Naive thymus-derived CD4-positive, alpha-beta T cell (primary cell): ENCODE results near the gene KRTAP12-2. TPM values are rescaled to one million over a fixed set of nuclear protein-coding genes. Genes with fewer than 3 reads are reported as not detected.

Source experiments
- ATAC-seq: fragments of 150-1000 bp; cut with Tn5 transposase; 2 replicates; pipeline ENCODE4 v1.10.0; 2021; ENCODE audit warnings: mild to moderate bottlenecking, moderate library complexity
- CTCF ChIA-PET: fragments of 350-600 bp; sonication (Branson Sonifier 250); formaldehyde crosslinking; loops from one replicate; lab custom pipeline; 2021; ENCODE audit warnings: antibody characterized with exemption; lab: Charles Lee
- POLR2A ChIA-PET: fragments of 350-600 bp; sonication (Branson Sonifier 250); formaldehyde crosslinking; loops from one replicate; lab custom pipeline; 2021; ENCODE audit warnings: antibody characterized with exemption, inconsistent platforms; lab: Charles Lee
- DNase-seq, 9 donors: peaks; one replicate each; pipeline versions ENCODE4 v3.0.0 to v3.0.0-alpha.2; 2020 to 2022; ENCODE audit warnings: mixed read lengths in 1 of 9
- H3K27ac ChIP-seq: one replicate; pipeline ENCODE4 v1.7.0; 2013; ENCODE audit warnings: mild to moderate bottlenecking, low read depth, low read length, moderate library complexity
- H3K27me3 ChIP-seq, 2 donors: one replicate each; pipeline ENCODE4 v1.7.0; 2013; ENCODE audit warnings: low read length in 2 of 2, mild to moderate bottlenecking in 2 of 2, moderate library complexity in 2 of 2; ENCODE audit not compliant: control insufficient read depth in 2 of 2, insufficient read depth in 2 of 2
- H3K36me3 ChIP-seq, 3 experiments: 1 replicate in 2 of 3; 2 replicates in 1 of 3; pipeline ENCODE4 v1.7.0; 2013; ENCODE audit warnings: low read length in 3 of 3, mild to moderate bottlenecking in 3 of 3, moderate library complexity in 1 of 3; ENCODE audit not compliant: insufficient read depth in 3 of 3, control insufficient read depth in 2 of 3
- H3K4me1 ChIP-seq, 2 donors: one replicate each; pipeline ENCODE4 v1.7.0; 2013; ENCODE audit warnings: low read length in 2 of 2, mild to moderate bottlenecking in 2 of 2, moderate library complexity in 1 of 2; ENCODE audit not compliant: control insufficient read depth in 2 of 2, insufficient read depth in 2 of 2
- H3K4me3 ChIP-seq: 2 replicates; pipeline ENCODE4 v1.7.0; 2013; ENCODE audit warnings: mild to moderate bottlenecking, low read length
- H3K9me3 ChIP-seq, 3 experiments: 1 replicate in 2 of 3; 2 replicates in 1 of 3; pipeline ENCODE4 v1.7.0; 2013; ENCODE audit warnings: low read length in 3 of 3; ENCODE audit not compliant: control insufficient read depth in 2 of 3
- H3K27ac Mint-ChIP-seq, 9 donors: one replicate each; pipeline ENCODE4 v1.8.0; 2020 to 2022; ENCODE audit warnings: mixed read lengths in 9 of 9, mild to moderate bottlenecking in 8 of 9, moderate library complexity in 5 of 9, inconsistent platforms in 2 of 9
- H3K27me3 Mint-ChIP-seq, 5 donors: one replicate each; pipeline ENCODE4 v1.8.0; 2021 to 2022; ENCODE audit warnings: mixed read lengths in 5 of 5, mild to moderate bottlenecking in 1 of 5
- H3K36me3 Mint-ChIP-seq, 5 donors: one replicate each; pipeline ENCODE4 v1.8.0; 2020 to 2022; ENCODE audit warnings: mixed read lengths in 5 of 5, mild to moderate bottlenecking in 3 of 5, inconsistent platforms in 1 of 5
- H3K4me1 Mint-ChIP-seq, 7 donors: one replicate each; pipeline ENCODE4 v1.8.0; 2020 to 2022; ENCODE audit warnings: mixed read lengths in 7 of 7, mild to moderate bottlenecking in 3 of 7, inconsistent platforms in 1 of 7
- H3K4me3 Mint-ChIP-seq, 10 donors: one replicate each; pipeline ENCODE4 v1.8.0; 2020 to 2022; ENCODE audit warnings: mild to moderate bottlenecking in 10 of 10, mixed read lengths in 10 of 10, moderate library complexity in 6 of 10, inconsistent platforms in 2 of 10
- H3K9me3 Mint-ChIP-seq, 11 donors: one replicate each; pipeline ENCODE4 v1.8.0; 2020 to 2022; ENCODE audit warnings: mixed read lengths in 11 of 11, mild to moderate bottlenecking in 4 of 11, inconsistent platforms in 1 of 11, moderate library complexity in 1 of 11
- intact Hi-C, 2 donors: fragments of 100-400 bp; cut with micrococcal nuclease; formaldehyde crosslinking; loops; one replicate each; pipeline ENCODE4 v1.15.1; 2023
- polyA plus RNA-seq, 2 donors: library from polyadenylated mRNA; unstranded; fragments of 300-500 nt; fragmentation: Illumina TruSeq; gene quantifications; one replicate each; pipeline ENCODE4 v1.2.3, GENCODE V29; 2021
- total RNA-seq, 6 experiments: library from RNA in 5 of 6; stranded (reverse) in 5 of 6; gene quantifications; 1 replicate in 5 of 6; 2 replicates in 1 of 6; pipeline ENCODE4 v1.2.3 and lab custom pipeline; 2021 to 2026

KRTAP12-2 gene
- total and polyA plus RNA-seq, 7 experiments from 2014 or later, result not detected

DNA sequence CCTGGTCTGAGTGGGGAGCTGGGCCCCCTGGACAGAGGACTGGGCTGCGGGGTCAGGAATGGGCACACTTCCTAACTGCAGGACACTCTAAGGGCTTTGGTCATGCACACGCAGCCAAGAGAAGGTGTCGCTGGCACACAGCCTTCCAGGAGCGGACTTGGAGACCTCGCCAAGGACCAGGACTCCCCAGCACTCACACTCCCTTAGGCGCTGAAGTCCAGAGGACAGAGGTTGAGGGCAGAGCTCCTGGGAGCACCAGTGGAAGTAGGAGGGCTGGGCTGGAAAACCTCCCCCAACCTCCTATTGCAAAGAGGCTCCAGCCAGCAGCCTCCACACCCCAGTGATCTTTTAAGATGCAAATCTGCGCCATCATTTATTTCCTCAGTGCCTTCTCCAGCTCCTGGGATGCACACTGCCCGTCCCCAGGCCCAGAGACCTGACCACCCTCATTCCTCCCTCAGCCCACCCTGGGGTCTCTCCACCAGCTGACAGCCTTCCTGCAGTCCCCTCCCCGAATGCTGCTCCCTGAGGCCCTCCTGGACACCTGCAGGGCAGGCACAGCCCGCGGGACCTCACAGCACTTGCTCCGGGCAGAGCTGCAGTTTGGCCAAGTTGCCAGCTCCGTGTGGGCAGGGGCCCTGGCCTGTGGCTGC is 41.6 kb upstream of the KRTAP12-2 start:
- H3K36me3 ChIP-seq, result peaks cover 0 to 3% (median 0%) of the 10 kb centered on the region in 3 experiments
- H3K4me3 ChIP-seq, result no peak overlapping the region
- peaks cover 6 to 44% (median 26%) of the 10 kb centered on the region in 7 donors for H3K4me1 Mint-ChIP-seq
- H3K9me3 Mint-ChIP-seq, result peaks cover 0 to 24% (median 14%) of the 10 kb centered on the region in 11 donors
- H3K9me3 ChIP-seq, result peaks cover 0 to 17% (median 4%) of the 10 kb centered on the region in 3 experiments
- ChIA-PET POLR2A (no interaction called here), CTCF (no interaction called here)
- intact Hi-C loops, result loop anchor here in 1 of 2 donors (2.0 kb wide), 1 partner anchor 16 kb away; no protein-coding TSS in a partner anchor
- ATAC-seq, result no peak
- H3K27me3 Mint-ChIP-seq, result peaks cover 63 to 90% (median 75%) of the 10 kb centered on the region in 5 donors
- peaks cover 8 to 37% of the 10 kb centered on the region in 2 donors for H3K27me3 ChIP-seq
- H3K4me3 Mint-ChIP-seq, result peak overlapping the region in 3 of 10 donors; percentile 55 to 79 (median 72)
- H3K27ac Mint-ChIP-seq, result no peak overlapping the region
- H3K27ac ChIP-seq, result no peak overlapping the region
- H3K4me1 ChIP-seq, result peaks cover 25 to 34% of the 10 kb centered on the region in 2 donors
- peaks cover 0 to 11% (median 3%) of the 10 kb centered on the region in 5 donors for H3K36me3 Mint-ChIP-seq
- DNase-seq, result no peak

DNA sequence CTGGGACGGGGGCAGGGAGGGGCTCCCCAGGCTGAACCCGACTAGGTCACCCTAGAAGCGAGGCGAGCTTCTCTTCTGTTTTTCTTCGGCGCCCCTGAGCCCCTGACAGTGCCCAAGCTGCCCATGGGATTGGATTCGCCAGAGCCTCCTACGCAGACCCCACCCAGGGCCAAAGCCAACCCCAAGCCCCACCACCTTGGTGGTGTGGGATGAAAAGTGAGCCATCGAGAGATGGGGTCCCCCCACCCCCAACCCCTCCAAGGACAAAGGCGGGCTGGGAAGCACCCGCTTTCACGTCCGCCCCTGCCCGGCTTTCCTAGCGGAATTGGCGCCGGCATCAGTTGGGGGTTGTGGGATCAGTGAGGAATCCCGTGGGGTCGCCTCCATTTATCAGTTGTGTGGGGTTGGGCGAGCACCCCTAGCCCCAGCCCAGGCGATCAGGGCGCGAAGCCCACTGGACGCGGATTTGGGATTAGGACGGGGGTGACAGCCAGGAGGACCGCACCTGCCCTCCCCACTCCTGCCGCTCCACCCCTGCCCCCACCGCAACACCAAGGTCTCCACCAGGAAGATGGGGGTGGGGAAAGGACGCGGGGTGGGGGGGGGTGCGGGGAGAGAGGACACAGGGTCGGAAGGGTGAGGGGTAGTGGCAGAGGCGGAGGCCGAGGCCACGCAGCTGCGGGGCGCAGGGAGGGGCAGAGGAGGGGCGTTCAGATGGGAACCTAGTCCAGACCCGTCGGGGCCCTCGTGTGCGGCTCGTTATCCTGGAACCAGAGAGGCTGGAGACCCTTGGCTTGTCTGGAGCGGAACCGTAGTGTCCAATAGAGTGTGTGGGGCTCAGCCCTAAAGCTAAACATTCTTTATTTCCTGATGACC is 40.2 kb upstream of the KRTAP12-2 start:
- Histone ChIP-seq H3K4me3 (no peak overlapping the region), H3K36me3 (peaks cover 0 to 3% (median 0%) of the 10 kb centered on the region in 3 experiments), H3K27ac (no peak overlapping the region), H3K4me1 (peaks cover 25 to 34% of the 10 kb centered on the region in 2 donors), H3K27me3 (peaks cover 8 to 27% of the 10 kb centered on the region in 2 donors), H3K9me3 (peaks cover 0 to 17% (median 4%) of the 10 kb centered on the region in 3 experiments)
- no peak for DNase-seq
- CTCF ChIA-PET, result no interaction called here
- Mint-ChIP-seq H3K36me3 (peaks cover 0 to 11% (median 3%) of the 10 kb centered on the region in 5 donors), H3K27ac (peak overlapping the region in 1 of 9 donors; percentile 43), H3K4me3 (peak overlapping the region in 6 of 10 donors; percentile 7 to 36 (median 20)), H3K9me3 (peaks cover 0 to 24% (median 14%) of the 10 kb centered on the region in 11 donors), H3K4me1 (peaks cover 6 to 42% (median 26%) of the 10 kb centered on the region in 7 donors), H3K27me3 (peaks cover 63 to 90% (median 76%) of the 10 kb centered on the region in 5 donors)
- POLR2A ChIA-PET, result interaction anchor here (0.6 kb wide), 1 partner anchor 138 kb away, joined by 3 read pairs; no protein-coding TSS in a partner anchor
- no peak for ATAC-seq
- intact Hi-C loops, result no loop called here

DNA sequence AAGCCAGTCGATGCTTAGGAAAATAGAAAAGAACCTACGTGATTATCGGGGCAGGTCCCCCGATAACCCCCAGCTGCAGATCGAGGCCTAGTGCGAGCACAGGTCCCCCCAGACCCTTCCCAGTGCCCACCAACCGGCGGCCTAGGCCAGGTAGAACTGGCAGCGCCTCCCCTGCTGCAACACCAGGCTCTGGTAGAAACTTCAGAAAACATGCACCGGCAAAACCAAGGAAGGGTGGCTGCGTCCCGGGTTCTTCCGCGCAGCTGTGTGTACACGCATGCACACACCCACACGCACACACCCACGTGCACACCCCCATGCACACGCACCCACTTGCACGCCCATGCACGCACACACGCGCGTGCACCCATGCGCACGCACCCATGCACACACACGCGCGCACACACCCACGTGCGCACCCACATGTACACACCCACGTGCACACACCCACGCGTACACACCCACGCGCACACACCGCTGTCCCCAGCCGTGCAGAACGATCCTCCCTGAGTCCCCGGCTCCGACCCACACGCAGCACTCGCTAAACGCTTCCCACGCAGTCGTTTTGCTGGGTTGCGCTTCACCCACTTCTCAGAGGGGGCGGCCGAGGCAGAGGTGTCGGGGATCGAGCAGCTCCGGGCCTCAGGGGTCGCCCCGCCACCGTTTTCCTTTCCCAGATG is 39.4 kb upstream of the KRTAP12-2 start:
- Histone ChIP-seq H3K9me3 (peaks cover 0 to 17% (median 4%) of the 10 kb centered on the region in 3 experiments), H3K36me3 (peaks cover 0 to 3% (median 0%) of the 10 kb centered on the region in 3 experiments), H3K27me3 (peaks cover 8 to 20% of the 10 kb centered on the region in 2 donors), H3K27ac (no peak overlapping the region), H3K4me1 (peaks cover 21 to 27% of the 10 kb centered on the region in 2 donors), H3K4me3 (no peak overlapping the region)
- peak overlapping the region in 3 of 10 donors; percentile 13 to 26 (median 15) for H3K4me3 Mint-ChIP-seq
- ATAC-seq (no peak), DNase-seq (no peak)
- intact Hi-C loops, result no loop called here
- H3K27me3 Mint-ChIP-seq, result peaks cover 64 to 89% (median 75%) of the 10 kb centered on the region in 5 donors
- CTCF ChIA-PET, result no interaction called here
- peaks cover 0 to 11% (median 3%) of the 10 kb centered on the region in 5 donors for H3K36me3 Mint-ChIP-seq
- peaks cover 6 to 37% (median 19%) of the 10 kb centered on the region in 7 donors for H3K4me1 Mint-ChIP-seq
- POLR2A ChIA-PET, result no interaction called here
- H3K9me3 Mint-ChIP-seq, result peaks cover 0 to 24% (median 14%) of the 10 kb centered on the region in 11 donors
- H3K27ac Mint-ChIP-seq, result peak overlapping the region in 1 of 9 donors; percentile 13

DNA sequence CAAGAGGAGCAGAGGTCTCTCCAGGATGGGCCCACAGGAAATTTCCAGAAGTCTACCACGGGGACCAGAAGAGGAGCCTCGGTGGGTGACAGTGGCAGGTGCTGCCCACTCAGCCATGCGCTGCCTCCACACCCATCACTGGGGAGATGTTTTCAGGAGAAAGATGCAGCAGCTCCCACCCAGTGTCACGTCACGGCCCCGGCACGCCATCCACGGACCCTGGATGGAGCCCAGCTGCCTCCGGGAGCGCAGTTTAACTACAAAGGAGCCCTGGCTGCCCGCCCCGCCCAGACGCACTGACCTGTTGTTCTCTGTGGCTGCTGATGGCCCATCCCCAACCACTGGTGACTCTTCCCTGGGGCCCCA is 37.9 kb upstream of the KRTAP12-2 start:
- no peak for ATAC-seq
- POLR2A ChIA-PET, result no interaction called here

DNA sequence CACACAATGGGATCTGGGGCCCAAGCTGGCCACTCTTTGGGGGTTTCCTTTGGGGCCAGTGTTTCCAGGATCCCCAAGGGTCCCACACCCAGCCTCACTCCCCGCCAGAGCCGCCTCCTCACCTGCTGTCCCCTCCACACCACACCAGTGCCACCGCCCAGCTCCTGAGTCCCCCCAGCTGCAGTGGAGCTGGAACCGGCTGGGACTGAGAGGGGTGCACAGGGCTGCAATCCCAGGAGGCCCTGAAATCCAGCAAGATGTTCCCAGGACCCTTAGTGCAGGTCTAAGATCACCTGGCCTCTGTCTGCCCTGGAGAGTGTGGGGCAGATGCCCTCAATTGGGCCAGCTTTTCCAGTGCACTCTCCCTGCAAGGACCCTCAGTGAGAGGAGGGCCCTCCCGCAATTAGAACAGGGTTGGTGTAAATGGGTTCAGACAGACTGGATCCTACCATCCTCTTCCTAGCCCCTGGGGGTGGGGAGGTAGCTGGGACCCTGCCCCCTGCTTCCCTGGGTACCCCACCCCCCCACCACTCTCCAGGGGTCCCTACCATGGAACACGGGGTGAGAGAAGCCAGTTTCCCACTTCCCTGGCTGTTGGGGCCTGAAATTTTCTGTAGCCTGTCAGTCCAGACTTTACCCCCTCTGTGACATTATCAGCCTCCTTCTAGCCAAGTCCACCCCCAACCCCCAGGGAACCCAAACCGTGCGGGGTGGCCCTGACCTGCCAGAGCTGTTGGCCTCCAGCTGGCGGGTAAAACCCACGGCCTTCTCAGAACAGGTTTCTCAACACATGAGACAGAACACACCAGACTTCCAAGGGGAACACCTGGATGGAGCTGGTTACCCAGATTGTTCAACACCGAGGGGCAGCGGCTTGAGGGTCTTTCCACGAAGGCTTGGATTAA is 37.3 kb upstream of the KRTAP12-2 start:
- Mint-ChIP-seq H3K9me3 (peaks cover 0 to 24% (median 14%) of the 10 kb centered on the region in 11 donors), H3K36me3 (peaks cover 0 to 11% (median 3%) of the 10 kb centered on the region in 5 donors), H3K27ac (no peak overlapping the region), H3K27me3 (peaks cover 62 to 85% (median 75%) of the 10 kb centered on the region in 5 donors), H3K4me1 (peaks cover 0 to 17% (median 1%) of the 10 kb centered on the region in 7 donors), H3K4me3 (no peak overlapping the region)
- Histone ChIP-seq H3K9me3 (peaks cover 0 to 17% (median 4%) of the 10 kb centered on the region in 3 experiments), H3K4me3 (no peak overlapping the region), H3K36me3 (peaks cover 0 to 3% (median 0%) of the 10 kb centered on the region in 3 experiments), H3K27ac (no peak overlapping the region), H3K27me3 (peaks cover 8 to 15% of the 10 kb centered on the region in 2 donors), H3K4me1 (peaks cover 0 to 7% of the 10 kb centered on the region in 2 donors)
- intact Hi-C loops, result no loop called here
- ChIA-PET CTCF (no interaction called here), POLR2A (no interaction called here)
- DNase-seq, result no peak
- ATAC-seq, result no peak

More for the DNA sequence above, 37.9 kb upstream of the KRTAP12-2 start:
- no peak for DNase-seq
- H3K27ac ChIP-seq, result no peak overlapping the region
- CTCF ChIA-PET, result no interaction called here
- Mint-ChIP-seq H3K4me3 (no peak overlapping the region), H3K27ac (no peak overlapping the region), H3K27me3 (peaks cover 64 to 87% (median 75%) of the 10 kb centered on the region in 5 donors), H3K9me3 (peaks cover 0 to 24% (median 14%) of the 10 kb centered on the region in 11 donors), H3K4me1 (peaks cover 4 to 24% (median 7%) of the 10 kb centered on the region in 7 donors), H3K36me3 (peaks cover 0 to 11% (median 3%) of the 10 kb centered on the region in 5 donors)
- peaks cover 8 to 18% of the 10 kb centered on the region in 2 donors for H3K27me3 ChIP-seq
- H3K4me3 ChIP-seq, result no peak overlapping the region
- intact Hi-C loops, result no loop called here
- peaks cover 0 to 3% (median 0%) of the 10 kb centered on the region in 3 experiments for H3K36me3 ChIP-seq
- peaks cover 6 to 14% of the 10 kb centered on the region in 2 donors for H3K4me1 ChIP-seq
- peaks cover 0 to 17% (median 4%) of the 10 kb centered on the region in 3 experiments for H3K9me3 ChIP-seq
